ENCODE data around the gene ARHGEF11.
"Not testable (repeated sequence)": the region's sequence is repeated elsewhere in the genome, so short reads cannot be mapped to it uniquely, and the experiment has no call there.

GRCh38 chr1:156926695-156927094 is 118.8 kb downstream of the ARHGEF11 start:
- TF ChIP-seq, protein P1, sequence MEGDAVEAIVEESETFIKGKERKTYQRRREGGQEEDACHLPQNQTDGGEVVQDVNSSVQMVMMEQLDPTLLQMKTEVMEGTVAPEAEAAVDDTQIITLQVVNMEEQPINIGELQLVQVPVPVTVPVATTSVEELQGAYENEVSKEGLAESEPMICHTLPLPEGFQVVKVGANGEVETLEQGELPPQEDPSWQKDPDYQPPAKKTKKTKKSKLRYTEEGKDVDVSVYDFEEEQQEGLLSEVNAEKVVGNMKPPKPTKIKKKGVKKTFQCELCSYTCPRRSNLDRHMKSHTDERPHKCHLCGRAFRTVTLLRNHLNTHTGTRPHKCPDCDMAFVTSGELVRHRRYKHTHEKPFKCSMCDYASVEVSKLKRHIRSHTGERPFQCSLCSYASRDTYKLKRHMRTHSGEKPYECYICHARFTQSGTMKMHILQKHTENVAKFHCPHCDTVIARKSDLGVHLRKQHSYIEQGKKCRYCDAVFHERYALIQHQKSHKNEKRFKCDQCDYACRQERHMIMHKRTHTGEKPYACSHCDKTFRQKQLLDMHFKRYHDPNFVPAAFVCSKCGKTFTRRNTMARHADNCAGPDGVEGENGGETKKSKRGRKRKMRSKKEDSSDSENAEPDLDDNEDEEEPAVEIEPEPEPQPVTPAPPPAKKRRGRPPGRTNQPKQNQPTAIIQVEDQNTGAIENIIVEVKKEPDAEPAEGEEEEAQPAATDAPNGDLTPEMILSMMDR (IDR thresholded peaks at IDR 0.05), result not testable (repeated sequence)
- TF ChIP-seq POLR2A, EP300 (IDR thresholded peaks at IDR 0.05): not testable (repeated sequence)

All from upper lobe of left lung (tissue), 4 donors.